8988T (cell line): Measurements from ENCODE around the gene FAAP24.
A peak's percentile ranks its signal among the peaks of the same experiment; 100 is the strongest.
"Not testable (repeated sequence)": the region's sequence is repeated elsewhere in the genome, so short reads cannot be mapped to it uniquely, and the experiment has no call there.

Experiments used
- DNase-seq: peaks from one replicate; pipeline ENCODE4 v3.0.0; 2011

FAAP24 gene, protein sequence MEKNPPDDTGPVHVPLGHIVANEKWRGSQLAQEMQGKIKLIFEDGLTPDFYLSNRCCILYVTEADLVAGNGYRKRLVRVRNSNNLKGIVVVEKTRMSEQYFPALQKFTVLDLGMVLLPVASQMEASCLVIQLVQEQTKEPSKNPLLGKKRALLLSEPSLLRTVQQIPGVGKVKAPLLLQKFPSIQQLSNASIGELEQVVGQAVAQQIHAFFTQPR

GRCh38 chr19:32971715-32972540, at the start of gene FAAP24, which contains the start of gene CEP89:
Gene FAAP24 (plus strand): TSS chr19:32972242. CDS start chr19:32973197, 955 bp downstream.
Gene CEP89 (minus strand): TSS chr19:32971958. CDS start chr19:32971874, 84 bp downstream.
- peak; percentile 96 for DNase-seq

DNA sequence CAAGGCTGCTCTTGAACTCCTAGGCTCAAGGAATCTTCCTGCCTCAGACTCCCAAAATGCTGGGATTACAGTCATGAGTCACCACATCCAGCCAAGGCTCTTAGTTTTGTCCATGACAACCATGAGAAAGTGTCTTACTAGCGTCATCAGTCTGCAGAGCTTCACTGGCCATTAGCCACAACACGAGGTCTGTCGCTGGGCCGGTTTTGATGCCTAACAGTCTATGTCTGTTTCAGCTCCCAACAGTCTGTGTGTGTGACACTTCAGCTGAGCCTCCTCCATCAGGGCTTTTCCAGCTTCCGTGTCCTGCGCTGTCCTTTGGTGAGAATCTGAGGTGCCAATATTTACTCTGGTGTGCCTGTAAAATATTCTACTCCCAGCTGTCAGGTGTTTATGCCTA, 47.8 kb upstream of the FAAP24 start:
- no peak for DNase-seq

DNA sequence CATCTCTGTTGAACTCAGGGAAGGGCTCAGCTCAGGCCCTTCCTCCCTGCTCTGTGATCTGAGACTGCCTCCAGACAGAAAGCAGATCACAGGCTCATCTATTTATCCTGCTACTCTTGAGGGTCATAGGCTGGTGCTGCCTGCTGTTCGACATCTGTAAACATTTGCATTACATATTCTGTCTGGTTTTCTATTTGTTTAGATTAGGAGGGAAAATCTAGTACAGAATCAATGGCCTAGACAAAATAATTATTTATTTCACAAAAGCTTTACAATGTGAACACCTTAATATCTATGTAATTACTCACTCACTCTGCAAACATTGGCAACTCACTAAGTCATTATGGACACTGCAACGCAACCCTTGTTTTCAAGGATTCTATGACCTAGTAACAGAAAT, 43.2 kb upstream of the FAAP24 start:
- DNase-seq = no peak

DNA sequence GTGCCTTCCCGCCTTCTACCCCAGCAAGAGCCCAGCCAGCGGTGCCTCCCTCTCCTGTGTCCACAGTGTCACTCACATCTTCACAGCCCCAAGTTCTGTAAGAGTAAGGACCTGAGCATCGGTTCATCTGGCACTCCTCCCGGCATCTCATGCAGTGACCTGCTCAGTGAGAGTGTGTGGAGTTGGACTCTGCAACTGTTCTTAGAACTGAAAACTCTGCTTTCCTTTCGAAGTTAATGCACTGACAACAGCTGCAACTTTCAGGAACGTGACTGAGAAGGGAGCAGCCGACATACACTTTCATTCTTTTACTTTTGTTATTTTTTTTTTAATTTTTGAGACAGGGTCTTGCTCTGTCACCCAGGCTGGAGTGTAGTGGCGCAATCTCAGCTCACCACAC, 41.5 kb upstream of the FAAP24 start:
- no peak for DNase-seq

DNA sequence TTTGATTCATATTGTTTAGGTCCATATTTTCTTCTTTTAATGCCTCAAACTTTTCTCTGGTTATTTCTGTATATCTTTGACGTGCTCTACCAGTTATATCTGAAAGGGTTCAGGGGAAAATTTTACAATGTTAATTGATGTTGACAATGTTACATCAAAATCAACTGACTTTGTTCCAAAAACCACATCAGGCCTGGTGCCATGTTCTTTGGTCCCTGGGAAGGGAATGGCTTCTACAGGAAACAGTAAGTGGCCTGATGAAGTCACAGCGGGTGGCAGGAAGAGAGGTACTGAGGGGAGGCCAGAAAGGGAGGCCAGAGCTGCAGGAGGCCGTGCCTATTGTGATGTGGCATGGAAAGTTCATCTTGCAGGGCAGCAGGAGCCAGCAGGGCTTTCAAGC, 38.5 kb upstream of the FAAP24 start:
- DNase-seq = no peak

GRCh38 chr19:32935629-32936028, 36.4 kb upstream of the FAAP24 start:
- DNase-seq = no peak

DNA sequence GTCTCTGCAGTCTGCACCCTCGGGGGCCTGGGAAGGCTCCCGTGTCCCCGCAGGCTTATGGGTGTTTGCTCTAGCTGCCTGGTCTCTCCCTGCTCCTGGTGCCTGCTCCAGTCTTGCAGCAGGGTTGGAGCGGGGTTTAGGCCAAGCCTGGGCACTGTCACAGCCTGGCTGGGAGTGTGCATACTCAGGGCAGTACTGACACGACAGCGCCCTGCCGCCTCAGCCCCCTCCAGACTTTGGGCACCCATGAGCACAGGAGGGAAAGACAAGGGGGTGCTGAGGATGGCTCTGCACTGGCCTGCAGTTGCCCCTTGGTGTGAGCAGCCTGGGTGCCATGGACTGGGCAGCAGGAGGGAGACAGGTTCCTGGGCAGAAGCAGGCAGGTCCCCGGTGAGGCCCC, 36.0 kb upstream of the FAAP24 start:
- no peak for DNase-seq

DNA sequence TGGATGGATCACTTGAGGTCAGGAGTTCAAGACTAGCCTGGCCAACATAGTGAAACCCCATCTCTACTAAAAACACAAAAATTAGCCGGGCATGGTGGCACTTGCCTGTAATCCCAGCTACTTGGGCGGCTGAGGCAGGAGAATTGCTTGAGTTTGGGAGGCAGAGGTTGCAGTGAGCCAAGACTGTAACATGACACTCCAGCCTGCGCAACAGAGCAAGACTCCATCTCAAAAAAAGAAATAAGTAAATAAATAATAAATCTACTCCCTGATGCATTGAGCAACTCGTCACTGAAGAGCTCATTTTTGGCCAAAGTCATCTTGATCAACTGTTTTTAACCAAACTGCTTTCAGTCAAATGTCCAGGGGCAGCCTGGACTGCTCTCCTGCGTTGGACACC, 30.8 kb upstream of the FAAP24 start:
- DNase-seq = not testable (repeated sequence)

DNA sequence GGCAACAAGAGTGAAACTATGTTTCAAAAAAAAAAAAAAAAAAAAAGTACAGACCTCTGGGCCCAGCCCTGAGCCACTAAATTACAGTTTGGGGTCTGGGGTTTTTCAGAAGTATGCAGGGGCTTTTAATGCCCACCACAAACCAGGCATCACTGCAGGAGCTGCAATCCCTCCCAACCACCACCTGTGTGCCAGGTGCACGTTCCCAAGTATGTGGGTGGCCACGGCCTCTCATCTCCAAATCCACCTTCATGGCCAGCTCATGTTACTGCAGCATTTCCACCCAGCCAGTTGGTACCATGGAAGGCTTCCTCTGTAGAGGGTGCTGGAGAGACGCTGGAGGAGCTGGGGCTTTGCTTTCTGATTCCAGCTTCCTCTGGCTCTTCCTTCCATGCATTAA, 26.8 kb upstream of the FAAP24 start:
- no peak for DNase-seq

DNA sequence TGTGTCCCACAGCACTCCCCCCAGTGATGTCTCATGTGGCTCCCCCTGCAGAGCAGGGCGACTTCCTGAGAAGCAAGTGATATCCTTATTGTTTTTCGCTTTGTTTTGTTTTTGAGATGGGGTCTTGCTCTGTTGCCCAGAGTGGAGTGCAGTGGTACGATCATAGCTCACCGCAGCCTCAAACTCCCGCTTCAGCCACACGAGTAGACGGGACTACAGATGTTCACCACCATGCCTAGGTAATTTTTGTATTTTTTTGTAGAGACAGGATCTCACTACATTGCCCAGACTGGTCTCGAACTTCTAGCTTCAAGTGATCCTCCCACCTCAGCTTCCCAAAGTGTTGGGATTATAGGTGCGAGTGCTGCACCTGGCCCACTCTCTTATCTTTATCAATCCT, 5.3 kb upstream of the FAAP24 start:
- no peak for DNase-seq

DNA sequence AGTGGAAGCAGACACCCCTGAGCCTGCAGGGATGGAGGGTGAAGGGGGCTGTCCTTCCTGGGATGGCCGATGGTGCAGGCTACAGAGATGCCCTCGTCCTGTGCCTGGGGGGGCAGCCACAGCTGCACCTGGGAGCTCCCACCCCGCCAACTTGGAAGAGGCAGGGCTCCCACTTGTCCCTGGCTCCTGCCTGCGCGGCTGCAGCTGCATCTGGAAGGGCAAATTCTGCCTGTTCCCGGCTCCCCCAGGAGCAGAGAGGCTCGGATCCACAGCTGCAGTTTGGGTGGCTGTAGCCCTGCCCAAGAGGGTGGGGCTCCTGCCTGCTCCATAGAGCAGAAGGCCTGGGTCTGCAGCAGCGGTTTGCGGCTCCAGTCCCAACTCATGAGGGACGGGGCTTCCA, 2.5 kb upstream of the FAAP24 start:
- DNase-seq = no peak

DNA sequence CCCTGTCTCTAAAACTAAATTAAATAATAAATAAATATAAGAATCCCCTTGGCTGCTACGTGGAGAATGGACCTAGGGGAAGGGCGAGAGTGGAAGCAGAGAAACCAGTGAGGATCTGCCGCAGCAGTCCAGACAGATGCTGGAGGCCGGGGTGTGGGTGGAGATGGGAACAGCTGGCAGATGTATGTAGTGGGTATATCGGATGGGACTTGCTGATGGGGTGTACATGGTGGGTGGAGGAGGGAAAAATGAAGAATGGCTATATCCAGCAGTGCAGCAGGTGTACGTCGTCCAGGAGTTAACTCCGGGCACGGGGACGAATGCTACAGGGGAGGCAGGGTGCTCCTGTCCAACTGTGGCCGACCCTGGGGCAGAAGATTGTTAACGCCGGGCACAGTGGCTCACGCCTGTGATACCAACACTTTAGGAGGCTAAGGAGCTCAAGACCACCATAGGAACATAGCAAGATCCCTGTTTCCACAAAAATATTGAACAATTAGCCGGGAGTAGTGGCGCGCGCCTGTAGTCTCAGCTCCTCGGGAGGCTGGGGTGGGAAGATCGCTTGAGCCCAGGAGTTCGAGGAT, 938 bp upstream of the FAAP24 start:
- no peak for DNase-seq

DNA sequence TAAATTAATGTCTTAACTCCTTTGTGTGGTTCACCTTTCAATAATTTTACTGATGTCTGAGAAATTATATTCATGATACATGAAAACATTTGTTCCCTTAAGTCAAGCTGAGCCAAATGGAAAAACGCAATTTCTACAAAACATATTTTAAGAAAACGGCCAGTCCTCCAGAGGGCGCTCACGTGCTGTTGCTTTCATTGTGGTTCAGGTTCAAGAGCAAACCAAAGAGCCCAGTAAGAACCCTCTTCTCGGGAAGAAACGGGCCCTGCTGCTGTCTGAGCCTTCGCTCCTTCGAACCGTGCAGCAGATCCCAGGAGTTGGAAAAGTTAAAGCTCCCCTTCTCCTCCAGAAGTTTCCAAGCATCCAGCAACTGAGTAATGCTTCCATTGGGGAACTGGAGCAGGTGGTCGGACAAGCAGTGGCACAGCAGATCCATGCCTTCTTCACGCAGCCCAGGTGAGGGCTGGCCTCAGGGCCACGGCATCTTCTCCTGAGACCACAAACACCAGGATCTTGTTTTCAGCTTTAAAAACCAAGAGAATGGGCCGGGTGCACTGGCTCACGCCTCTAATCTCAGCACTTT, 4.3 kb downstream of the FAAP24 start:
- peak; percentile 82 for DNase-seq

DNA sequence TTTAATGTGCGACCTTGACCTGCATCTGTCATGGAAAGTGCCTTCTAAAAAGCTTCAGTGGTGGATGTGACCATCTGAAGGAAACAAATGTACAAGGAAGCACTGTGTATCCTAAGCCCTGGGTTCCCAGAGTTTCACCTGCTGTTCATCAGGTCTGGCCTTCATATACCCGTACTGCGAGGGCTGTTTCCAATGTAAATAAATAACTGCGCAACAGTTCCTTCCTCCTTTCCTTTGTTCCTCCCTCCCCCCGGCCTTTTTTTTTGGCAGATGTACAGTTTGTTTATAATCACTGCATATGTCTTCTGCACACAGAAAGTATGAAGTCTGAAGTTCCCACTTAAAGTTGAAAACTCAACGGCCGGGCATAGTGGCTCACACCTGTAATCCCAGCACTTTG, 5.2 kb downstream of the FAAP24 start:
- DNase-seq = no peak

- not testable (repeated sequence) for DNase-seq
Measured at GRCh38 chr19:32977813-32978212, 5.8 kb downstream of the FAAP24 start.

- DNase-seq = not testable (repeated sequence)
Measured at GRCh38 chr19:32979807-32980206, 7.8 kb downstream of the FAAP24 start.

DNA sequence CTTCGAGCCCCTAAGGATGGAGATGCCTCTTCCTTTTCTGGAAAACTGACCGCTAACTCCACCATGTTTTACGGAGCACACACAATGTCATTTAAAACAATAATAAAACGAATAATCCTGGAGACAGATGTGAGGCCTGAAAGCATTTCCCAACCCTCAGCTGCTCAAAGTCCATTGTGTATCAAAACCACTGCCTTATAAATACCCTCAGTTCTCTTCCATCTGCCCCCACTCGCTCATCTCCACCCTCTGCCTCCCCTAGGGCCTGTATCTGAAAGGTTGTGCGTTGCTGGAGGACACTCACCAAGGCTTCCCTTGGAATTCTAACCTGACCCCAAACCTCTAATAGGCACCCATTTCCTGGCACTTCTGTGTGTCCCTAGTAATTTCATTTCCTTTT, 10.4 kb downstream of the FAAP24 start:
- not testable (repeated sequence) for DNase-seq

DNA sequence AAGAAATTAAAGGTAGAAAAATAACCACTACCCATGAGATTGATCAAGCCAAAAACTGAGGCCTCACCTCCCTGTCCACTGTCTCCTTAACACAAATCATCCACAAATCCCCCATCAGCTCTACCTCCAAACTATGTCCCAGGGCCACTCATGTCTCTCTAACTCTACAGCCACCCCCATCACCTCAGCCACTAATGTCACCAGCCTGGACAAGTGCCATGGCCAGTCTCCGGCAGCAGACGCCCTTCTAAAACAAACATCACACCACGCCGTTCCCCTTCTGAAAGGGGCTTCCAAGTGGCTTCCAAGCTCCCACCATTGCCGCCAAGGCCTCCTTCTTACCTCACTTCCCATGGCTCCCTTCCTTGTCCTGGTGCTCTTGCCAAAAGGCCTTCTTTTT, 16.2 kb downstream of the FAAP24 start:
- DNase-seq = not testable (repeated sequence)

GRCh38 chr19:32988724-32989123, 16.7 kb downstream of the FAAP24 start:
- no peak for DNase-seq

- not testable (repeated sequence) for DNase-seq
Measured at GRCh38 chr19:32995966-32996365, 23.9 kb downstream of the FAAP24 start.

GRCh38 chr19:32997061-32997464, 25.0 kb downstream of the FAAP24 start:
- not testable (repeated sequence) for DNase-seq

DNA sequence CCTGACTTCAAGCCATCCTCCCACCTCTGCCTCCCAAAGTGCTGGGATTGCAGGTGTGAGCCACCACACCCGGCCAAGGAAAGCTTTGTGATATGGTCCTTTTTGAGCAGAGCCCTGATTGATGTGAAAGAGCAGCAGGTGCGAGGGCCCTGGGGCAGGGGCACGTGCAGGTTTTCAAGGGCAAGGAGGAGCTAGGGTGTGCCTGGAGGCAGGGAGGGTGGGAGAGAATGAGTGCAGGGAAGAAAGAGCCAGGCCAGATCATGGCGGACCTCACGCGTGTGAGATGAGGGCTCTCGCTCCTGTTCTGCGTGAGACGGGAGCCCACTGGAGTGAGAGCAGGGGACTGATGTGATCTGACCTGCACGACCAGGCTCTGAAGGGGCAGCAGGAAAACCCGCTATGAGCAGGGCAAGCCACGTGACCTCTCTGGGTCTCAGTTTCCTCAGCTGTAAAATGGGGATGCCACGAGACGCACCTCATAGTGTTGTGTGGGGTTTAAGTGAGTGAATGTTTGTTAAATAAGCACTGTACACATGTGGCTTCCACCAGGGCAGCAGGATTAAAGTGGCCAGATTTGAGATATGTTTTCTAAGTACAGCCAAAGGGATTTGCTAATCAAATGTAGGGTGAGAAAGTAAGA, 25.8 kb downstream of the FAAP24 start:
- no peak for DNase-seq

- no peak for DNase-seq
Measured at GRCh38 chr19:32998722-32999121, 26.7 kb downstream of the FAAP24 start.
